Suprapubic skin (tissue), 4 donors: ENCODE results near the gene MDK. TPM values are rescaled to one million over a fixed set of nuclear protein-coding genes. Genes with fewer than 3 reads are reported as not detected.

Experiments used
- DNase-seq, 2 donors: peaks; one replicate each; pipeline ENCODE4 v3.0.0-alpha.2; 2019; ENCODE audit warnings: low spot score in 2 of 2
- H3K27ac ChIP-seq: fragments of 200-600 bp; sonication (generic); one replicate; pipeline ENCODE4 v1.5.1; 2019
- H3K27me3 ChIP-seq: fragments of 200-600 bp; sonication (generic); one replicate; pipeline ENCODE4 v1.5.1; 2019
- H3K36me3 ChIP-seq: fragments of 200-600 bp; sonication (generic); one replicate; pipeline ENCODE4 v1.5.1; 2019
- H3K4me1 ChIP-seq: fragments of 200-600 bp; sonication (generic); one replicate; pipeline ENCODE4 v1.5.1; 2019
- H3K4me3 ChIP-seq: fragments of 200-600 bp; sonication (generic); one replicate; pipeline ENCODE4 v1.5.1; 2019; ENCODE audit warnings: mild to moderate bottlenecking
- H3K9me3 ChIP-seq: fragments of 200-600 bp; sonication (generic); one replicate; pipeline ENCODE4 v1.5.1; 2019
- EP300 ChIP-seq: sonication (generic); formaldehyde crosslinking; IDR thresholded peaks from one replicate; pipeline ENCODE4 v1.6.1; 2017; ENCODE audit warnings: antibody characterized with exemption
- POLR2A ChIP-seq, 2 donors: fragments of 450-650 bp; IDR thresholded peaks; one replicate each; pipeline ENCODE4 v1.6.1; 2017; ENCODE audit warnings: antibody characterized with exemption in 2 of 2, mild to moderate bottlenecking in 2 of 2, moderate library complexity in 2 of 2
- POLR2AphosphoS5 ChIP-seq, 3 donors: sonication (generic); formaldehyde crosslinking; IDR thresholded peaks; one replicate each; pipeline ENCODE4 v1.6.1; 2017; ENCODE audit warnings: antibody characterized with exemption in 3 of 3
- WGBS: methylation state at CpG from one replicate; pipeline ENCODE4 v1.1.5; 2018; 5-methylcytosine and 5-hydroxymethylcytosine counted together
- total RNA-seq, 4 donors: library from RNA; depleted of rRNA; stranded (reverse); fragments of >200 nt; gene quantifications; one replicate each; pipeline ENCODE4 v1.1.0, GENCODE V29; 2016
- TF ChIP-seq, protein P1 (sequence below), 2 donors: fragments of 200-600 bp in 1 of 2; fragments of 450-650 bp in 1 of 2; sonication (generic) in 1 of 2; IDR thresholded peaks; one replicate each; pipeline ENCODE4 v1.5.1; 2016 to 2019; ENCODE audit warnings: antibody characterized with exemption in 2 of 2, mild to moderate bottlenecking in 1 of 2, moderate library complexity in 1 of 2

Gene MDK
- total RNA-seq, 4 donors from 2014 or later, result 9.1 to 22.6 (median 13.9) TPM

DNA sequence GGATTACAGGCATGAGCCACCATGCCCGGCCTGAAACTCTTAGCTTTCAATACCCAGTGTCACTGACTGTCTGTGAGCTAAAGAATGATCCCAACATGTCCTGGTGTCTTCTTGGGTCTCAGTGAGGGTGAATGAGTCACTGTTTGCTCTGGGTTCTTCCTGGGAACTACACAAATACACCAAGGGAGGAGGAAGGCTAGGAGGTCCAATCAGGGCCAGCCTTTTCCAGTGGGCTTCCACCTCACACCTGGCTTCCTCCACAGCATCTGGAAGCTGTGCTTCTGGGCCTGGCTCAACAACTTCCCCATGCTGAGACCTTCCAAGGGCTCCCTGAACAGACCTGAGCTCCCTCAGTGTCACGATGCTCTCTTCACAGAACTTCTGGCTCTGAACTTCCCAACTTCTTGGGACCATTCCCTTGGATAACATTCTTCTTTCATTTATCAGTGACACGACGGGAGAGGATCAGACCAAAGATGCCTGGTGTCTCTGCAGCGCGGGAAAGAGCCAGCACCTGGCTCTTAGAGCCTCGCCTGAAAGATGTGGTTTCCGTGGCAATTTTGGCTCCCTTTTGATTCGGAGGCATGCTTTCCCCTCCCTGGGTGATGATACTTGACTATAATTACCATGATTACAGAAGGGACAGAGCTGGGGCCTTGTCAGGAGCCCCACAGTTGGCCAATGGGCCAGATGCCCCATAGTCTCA, 32.4 kb downstream of the MDK start:
- H3K4me1 ChIP-seq, result no peaks in the 10 kb centered on the region
- no peaks in the 10 kb centered on the region for H3K9me3 ChIP-seq
- no peak overlapping the region for H3K27ac ChIP-seq
- TF ChIP-seq POLR2AphosphoS5 (IDR thresholded peaks at IDR 0.05) (no peak), EP300 (no peak), POLR2A (IDR thresholded peaks at IDR 0.05) (no peak)
- TF ChIP-seq, protein P1, sequence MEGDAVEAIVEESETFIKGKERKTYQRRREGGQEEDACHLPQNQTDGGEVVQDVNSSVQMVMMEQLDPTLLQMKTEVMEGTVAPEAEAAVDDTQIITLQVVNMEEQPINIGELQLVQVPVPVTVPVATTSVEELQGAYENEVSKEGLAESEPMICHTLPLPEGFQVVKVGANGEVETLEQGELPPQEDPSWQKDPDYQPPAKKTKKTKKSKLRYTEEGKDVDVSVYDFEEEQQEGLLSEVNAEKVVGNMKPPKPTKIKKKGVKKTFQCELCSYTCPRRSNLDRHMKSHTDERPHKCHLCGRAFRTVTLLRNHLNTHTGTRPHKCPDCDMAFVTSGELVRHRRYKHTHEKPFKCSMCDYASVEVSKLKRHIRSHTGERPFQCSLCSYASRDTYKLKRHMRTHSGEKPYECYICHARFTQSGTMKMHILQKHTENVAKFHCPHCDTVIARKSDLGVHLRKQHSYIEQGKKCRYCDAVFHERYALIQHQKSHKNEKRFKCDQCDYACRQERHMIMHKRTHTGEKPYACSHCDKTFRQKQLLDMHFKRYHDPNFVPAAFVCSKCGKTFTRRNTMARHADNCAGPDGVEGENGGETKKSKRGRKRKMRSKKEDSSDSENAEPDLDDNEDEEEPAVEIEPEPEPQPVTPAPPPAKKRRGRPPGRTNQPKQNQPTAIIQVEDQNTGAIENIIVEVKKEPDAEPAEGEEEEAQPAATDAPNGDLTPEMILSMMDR (IDR thresholded peaks at IDR 0.05), result no peak
- H3K27me3 ChIP-seq, result no peaks in the 10 kb centered on the region
- WGBS, result 95% methylated on average over 9 of the region's 9 CpGs
- peaks cover 72% of the 10 kb centered on the region for H3K36me3 ChIP-seq
- no peak for DNase-seq
- no peak overlapping the region for H3K4me3 ChIP-seq

GRCh38 chr11:46414466-46414796, 33.0 kb downstream of the MDK start:
- H3K4me1 ChIP-seq, result no peaks in the 10 kb centered on the region
- peaks cover 67% of the 10 kb centered on the region for H3K36me3 ChIP-seq
- DNase-seq, result no peak
- no peak overlapping the region for H3K4me3 ChIP-seq
- no peaks in the 10 kb centered on the region for H3K27me3 ChIP-seq
- WGBS, result 96% methylated on average over 4 of the region's 5 CpGs
- no peak for TF ChIP-seq POLR2A (IDR thresholded peaks at IDR 0.05)
- TF ChIP-seq, protein P1 (IDR thresholded peaks at IDR 0.05), result no peak
- TF ChIP-seq EP300, result no peak
- TF ChIP-seq POLR2AphosphoS5 (IDR thresholded peaks at IDR 0.05), result no peak
- H3K9me3 ChIP-seq, result no peaks in the 10 kb centered on the region
- no peak overlapping the region for H3K27ac ChIP-seq

GRCh38 chr11:46414879-46415278, 33.4 kb downstream of the MDK start:
- Histone ChIP-seq H3K27me3 (no peaks in the 10 kb centered on the region), H3K4me3 (no peak overlapping the region), H3K9me3 (no peaks in the 10 kb centered on the region), H3K4me1 (no peaks in the 10 kb centered on the region), H3K27ac (no peak overlapping the region), H3K36me3 (peaks cover 63% of the 10 kb centered on the region)
- 57% methylated on average over 3 of the region's 3 CpGs for WGBS
- no peak for DNase-seq
- TF ChIP-seq POLR2A (IDR thresholded peaks at IDR 0.05) (no peak), POLR2AphosphoS5 (IDR thresholded peaks at IDR 0.05) (no peak)
- TF ChIP-seq, protein P1 (IDR thresholded peaks at IDR 0.05), result no peak

DNA sequence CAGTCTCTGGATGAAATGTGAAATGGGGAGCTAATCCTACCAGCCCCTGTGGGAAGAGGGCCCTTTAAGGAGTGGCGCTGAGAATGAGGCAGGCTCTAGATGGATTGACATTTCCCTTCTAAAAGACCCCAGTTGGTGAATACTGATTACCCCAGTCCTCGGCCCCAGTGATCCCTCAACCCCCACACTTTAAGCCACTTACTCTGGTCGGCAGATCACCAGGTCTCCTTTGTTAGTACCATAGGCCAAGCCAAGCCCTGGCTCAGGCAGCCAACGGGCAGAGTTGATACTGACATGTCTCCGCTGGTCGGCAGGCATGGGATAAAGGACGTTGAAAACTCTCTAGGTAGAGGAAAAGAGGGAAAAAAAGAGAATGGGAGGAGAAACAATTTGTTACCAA, 36.2 kb downstream of the MDK start:
- no peaks in the 10 kb centered on the region for H3K4me1 ChIP-seq
- H3K27ac ChIP-seq, result no peak overlapping the region
- WGBS, result 84% methylated on average over 7 of the region's 7 CpGs
- no peak for DNase-seq
- no peaks in the 10 kb centered on the region for H3K27me3 ChIP-seq
- peaks cover 65% of the 10 kb centered on the region for H3K36me3 ChIP-seq
- H3K4me3 ChIP-seq, result no peak overlapping the region
- H3K9me3 ChIP-seq, result no peaks in the 10 kb centered on the region
- TF ChIP-seq EP300 (no peak), POLR2A (IDR thresholded peaks at IDR 0.05) (no peak), POLR2AphosphoS5 (IDR thresholded peaks at IDR 0.05) (no peak)
- TF ChIP-seq, protein P1 (IDR thresholded peaks at IDR 0.05), result no peak

DNA sequence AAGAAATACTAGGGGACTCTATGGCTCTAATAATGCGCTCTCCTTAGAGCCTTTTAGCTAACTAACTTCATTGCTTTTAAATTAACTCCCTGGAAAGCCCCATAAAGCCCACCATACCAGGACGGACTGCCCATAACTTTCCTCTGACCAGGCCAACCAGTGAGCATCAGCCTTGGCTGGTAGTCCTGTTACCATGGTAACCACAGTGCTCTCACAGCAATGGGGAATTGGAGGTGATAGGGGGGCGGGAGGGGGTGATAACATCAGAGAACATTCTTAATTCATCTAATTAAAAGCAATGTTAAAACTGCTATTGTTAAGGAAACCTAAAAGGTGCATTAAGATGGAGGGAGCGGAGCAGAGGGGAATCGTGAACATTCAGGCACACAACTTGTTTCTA, 37.3 kb downstream of the MDK start:
- H3K4me3 ChIP-seq, result no peak overlapping the region
- peaks cover 59% of the 10 kb centered on the region for H3K36me3 ChIP-seq
- 96% methylated on average over 5 of the region's 5 CpGs for WGBS

More for the DNA sequence above, 37.3 kb downstream of the MDK start:
- Histone ChIP-seq H3K9me3 (no peaks in the 10 kb centered on the region), H3K4me1 (no peaks in the 10 kb centered on the region), H3K27ac (no peak overlapping the region), H3K27me3 (no peaks in the 10 kb centered on the region)
- TF ChIP-seq POLR2AphosphoS5 (IDR thresholded peaks at IDR 0.05) (no peak), EP300 (no peak), POLR2A (IDR thresholded peaks at IDR 0.05) (no peak)
- TF ChIP-seq, protein P1 (IDR thresholded peaks at IDR 0.05), result no peak
- DNase-seq, result no peak
